SU-DHL-6 (cell line): ENCODE measurements around the gene FAM156A.
"Not testable (repeated sequence)": the region's sequence is repeated elsewhere in the genome, so short reads cannot be mapped to it uniquely, and the experiment has no call there.

Experiments
- EZH2phosphoT487 ChIP-seq: fragments of 200-600 bp; sonication (generic), shearing (Covaris generic); conservative IDR thresholded peaks from 2 replicates; pipeline ENCODE4 v1.6.1; 2018; ENCODE audit warnings: mild to moderate bottlenecking, antibody characterized with exemption, low read length, moderate library complexity, mixed read lengths
- TF ChIP-seq, protein P1 (sequence below): fragments of 200-600 bp; sonication (generic); IDR thresholded peaks from one replicate; pipeline ENCODE4 v1.5.1; 2017; ENCODE audit warnings: antibody characterized with exemption, mild to moderate bottlenecking, low read length, moderate library complexity; ENCODE audit not compliant: insufficient read depth, poor library complexity, severe bottlenecking

DNA sequence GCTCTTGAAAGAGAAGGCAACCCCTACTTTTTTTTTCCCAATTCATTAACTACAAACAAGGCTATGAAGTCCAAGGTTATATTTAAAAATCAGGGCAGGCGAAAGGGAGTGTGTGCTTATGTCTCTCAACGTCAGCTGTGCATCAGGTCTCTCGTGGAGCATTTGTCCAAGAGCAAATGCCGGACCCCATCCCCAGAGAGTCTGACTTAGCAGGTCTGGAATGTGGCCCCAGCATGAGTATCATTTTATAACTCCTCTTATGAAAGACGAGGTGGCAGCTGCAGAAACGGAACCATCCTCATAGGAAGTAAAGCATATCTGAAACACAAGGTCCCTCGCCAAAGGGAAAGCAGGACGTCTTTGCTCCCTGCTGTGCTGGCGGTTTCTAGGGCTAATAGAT lies 44.6 kb downstream of the FAM156A start:
- not testable (repeated sequence) for TF ChIP-seq EZH2phosphoT487
- TF ChIP-seq, protein P1, sequence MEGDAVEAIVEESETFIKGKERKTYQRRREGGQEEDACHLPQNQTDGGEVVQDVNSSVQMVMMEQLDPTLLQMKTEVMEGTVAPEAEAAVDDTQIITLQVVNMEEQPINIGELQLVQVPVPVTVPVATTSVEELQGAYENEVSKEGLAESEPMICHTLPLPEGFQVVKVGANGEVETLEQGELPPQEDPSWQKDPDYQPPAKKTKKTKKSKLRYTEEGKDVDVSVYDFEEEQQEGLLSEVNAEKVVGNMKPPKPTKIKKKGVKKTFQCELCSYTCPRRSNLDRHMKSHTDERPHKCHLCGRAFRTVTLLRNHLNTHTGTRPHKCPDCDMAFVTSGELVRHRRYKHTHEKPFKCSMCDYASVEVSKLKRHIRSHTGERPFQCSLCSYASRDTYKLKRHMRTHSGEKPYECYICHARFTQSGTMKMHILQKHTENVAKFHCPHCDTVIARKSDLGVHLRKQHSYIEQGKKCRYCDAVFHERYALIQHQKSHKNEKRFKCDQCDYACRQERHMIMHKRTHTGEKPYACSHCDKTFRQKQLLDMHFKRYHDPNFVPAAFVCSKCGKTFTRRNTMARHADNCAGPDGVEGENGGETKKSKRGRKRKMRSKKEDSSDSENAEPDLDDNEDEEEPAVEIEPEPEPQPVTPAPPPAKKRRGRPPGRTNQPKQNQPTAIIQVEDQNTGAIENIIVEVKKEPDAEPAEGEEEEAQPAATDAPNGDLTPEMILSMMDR, result not testable (repeated sequence)
